ENCODE measurements around the gene ACOX2. TPM values are rescaled to one million over a fixed set of nuclear protein-coding genes. Genes with fewer than 3 reads are reported as not detected.

ACOX2 gene
- total RNA-seq, 1 experiment from 2014 or later = 0.85 TPM

- Histone ChIP-seq H3K27me3 (ENCODE audit: insufficient read depth, low read length) (no peaks in the 10 kb centered on the region), H3K18ac (ENCODE audit: insufficient read length, low read depth, low read length) (no peak overlapping the region), H2BK5ac (ENCODE audit: insufficient read length, low read length) (no peak overlapping the region), H3K4me1 (ENCODE audit: insufficient read depth, low read length) (peaks cover 6% of the 10 kb centered on the region), H3K79me1 (ENCODE audit: insufficient read depth, low read depth, low read length, poor library complexity, severe bottlenecking) (no peaks in the 10 kb centered on the region), H3T11ph (ENCODE audit: low read length) (no peak overlapping the region), H2AK5ac (ENCODE audit: insufficient read length, low read length) (no peak overlapping the region), H2BK20ac (ENCODE audit: low read depth, low read length, poor library complexity, severe bottlenecking) (no peak overlapping the region), H3K79me2 (ENCODE audit: insufficient read depth, low read length) (no peaks in the 10 kb centered on the region), H3K9ac (ENCODE audit: extremely low read depth, insufficient read length, low read length) (no peak overlapping the region), H4K20me1 (ENCODE audit: control insufficient read depth, insufficient read depth, insufficient read length) (no peaks in the 10 kb centered on the region), H3K14ac (ENCODE audit: insufficient read depth, low read length) (no peak overlapping the region), H2BK120ac (ENCODE audit: low read depth, low read length, poor library complexity, severe bottlenecking) (no peak overlapping the region), H4K91ac (ENCODE audit: insufficient read length, low read depth, low read length) (no peak overlapping the region), H2BK15ac (ENCODE audit: low read depth, low read length) (no peak overlapping the region), H3K4me2 (ENCODE audit: insufficient read depth, insufficient read length, low read length) (no peak overlapping the region), H3K23ac (ENCODE audit: insufficient read length, low read depth, low read length) (no peak overlapping the region), H3K56ac (ENCODE audit: insufficient read length, low read depth, low read length) (no peak overlapping the region), H3K27ac (ENCODE audit: insufficient read length, low read depth, low read length) (no peak overlapping the region), H4K5ac (ENCODE audit: insufficient read length, low read depth, low read length) (no peak overlapping the region), H3K4ac (ENCODE audit: low read depth, low read length) (no peak overlapping the region), H2BK12ac (ENCODE audit: insufficient read length, low read depth, low read length) (no peak overlapping the region), H4K8ac (replicated peaks; ENCODE audit: insufficient read length, low read depth, low read length) (no peak overlapping the region), H2AFZ (ENCODE audit: low read length) (no peak overlapping the region), H3K9me3 (ENCODE audit: control insufficient read depth, low read depth, low read length) (no peaks in the 10 kb centered on the region), H3K23me2 (ENCODE audit: insufficient read length, low read depth, low read length, poor library complexity, severe bottlenecking) (no peaks in the 10 kb centered on the region)
- Mint-ChIP-seq H3K4me3 (no peak overlapping the region), H3K27me3 (ENCODE audit: low read depth) (peaks cover 2% of the 10 kb centered on the region; the same call in 1 of the 2 replicates), H3K27ac (peak overlapping the region in 2 of 3 experiments; percentile 32 to 88; a peak in 2 of 7 replicates), H3K36me3 (ENCODE audit: insufficient read depth in 1 of 3, low read depth in 3 of 3) (no peaks in the 10 kb centered on the region), H3K4me1 (peaks cover 19 to 23% of the 10 kb centered on the region in 2 experiments), H3K9me3 (no peaks in the 10 kb centered on the region)
- WGBS (ENCODE audit: extremely low coverage, insufficient read length, low lambda C conversion rate) = no CpG with 5 or more reads among the region's 12 CpGs
- DNase-seq = no peak
- TF ChIP-seq CTCF (conservative IDR thresholded peaks at IDR 0.05) = no peak
Measured at GRCh38 chr3:58470363-58471024, 66.5 kb downstream of the ACOX2 start.
